HEK293T (cell line): ENCODE data around the gene SNRK.

ENCODE experiments used
- CTCF ChIA-PET: fragments of 350-600 bp; formaldehyde crosslinking; extraction: SDS; loops from one replicate; lab custom pipeline; 2021; ENCODE audit warnings: antibody characterized with exemption, inconsistent platforms; lab: Yijun Ruan, JAX
- POLR2A ChIA-PET: fragments of 350-600 bp; formaldehyde crosslinking; extraction: SDS; loops from one replicate; lab custom pipeline; 2020; ENCODE audit warnings: antibody characterized with exemption, inconsistent platforms; lab: Yijun Ruan, JAX
- DNase-seq: peaks from one replicate; pipeline ENCODE4 v3.0.0; 2012; ENCODE audit warnings: mixed read lengths; ENCODE audit errors: extremely low spot score
- ARNT ChIP-seq: fragments of 450-650 bp; IDR thresholded peaks from 2 replicates; pipeline ENCODE4 v1.6.1; 2017; ENCODE audit warnings: mild to moderate bottlenecking
- BHLHE40 ChIP-seq: fragments of 450-650 bp; IDR thresholded peaks from 2 replicates; pipeline ENCODE4 v1.6.1; 2016; ENCODE audit warnings: mild to moderate bottlenecking, moderate library complexity, borderline replicate concordance
- CTBP1 ChIP-seq: fragments of 450-650 bp; IDR thresholded peaks from 2 replicates; pipeline ENCODE4 v1.6.1; 2016; ENCODE audit warnings: borderline replicate concordance
- ELF4 ChIP-seq: fragments of 450-650 bp; IDR thresholded peaks from 2 replicates; pipeline ENCODE4 v1.6.1; 2017; ENCODE audit warnings: antibody characterized with exemption
- FOXA1 ChIP-seq: fragments of 450-650 bp; IDR thresholded peaks from 2 replicates; pipeline ENCODE4 v1.6.1; 2016; ENCODE audit warnings: mild to moderate bottlenecking
- FOXK2 ChIP-seq: fragments of 450-650 bp; IDR thresholded peaks from 2 replicates; pipeline ENCODE4 v1.6.1; 2016; ENCODE audit warnings: mild to moderate bottlenecking
- FOXM1 ChIP-seq: fragments of 450-650 bp; IDR thresholded peaks from 2 replicates; pipeline ENCODE4 v1.6.1; 2017; ENCODE audit warnings: mild to moderate bottlenecking, borderline replicate concordance
- HDGF ChIP-seq: fragments of 450-650 bp; IDR thresholded peaks from 2 replicates; pipeline ENCODE4 v1.6.1; 2017; ENCODE audit warnings: antibody characterized with exemption, borderline replicate concordance
- L3MBTL2 ChIP-seq: fragments of 450-650 bp; conservative IDR thresholded peaks from 2 replicates; pipeline ENCODE4 v1.6.1; 2016; ENCODE audit warnings: mild to moderate bottlenecking
- LEF1 ChIP-seq: fragments of 450-650 bp; IDR thresholded peaks from 2 replicates; pipeline ENCODE4 v1.6.1; 2017; ENCODE audit warnings: mild to moderate bottlenecking, borderline replicate concordance
- NFRKB ChIP-seq: fragments of 450-650 bp; IDR thresholded peaks from 2 replicates; pipeline ENCODE4 v1.6.1; 2016; ENCODE audit warnings: mild to moderate bottlenecking, moderate library complexity
- PKNOX1 ChIP-seq: fragments of 450-650 bp; IDR thresholded peaks from 2 replicates; pipeline ENCODE4 v1.6.1; 2016
- SP1 ChIP-seq: fragments of 450-650 bp; IDR thresholded peaks from 2 replicates; pipeline ENCODE4 v1.6.1; 2017
- SUZ12 ChIP-seq: fragments of 450-650 bp; IDR thresholded peaks from 2 replicates; pipeline ENCODE4 v1.6.1; 2016; ENCODE audit warnings: mild to moderate bottlenecking
- TARDBP ChIP-seq: fragments of 450-650 bp; IDR thresholded peaks from 2 replicates; pipeline ENCODE4 v1.6.1; 2016
- ZNF384 ChIP-seq: fragments of 450-650 bp; IDR thresholded peaks from 2 replicates; pipeline ENCODE4 v1.6.1; 2016

SNRK gene

GRCh38 chr3:43268636-43269035 lies 17.7 kb upstream of the SNRK start:
- POLR2A ChIA-PET: no interaction called here
- no peak for TF ChIP-seq LEF1
- no peak for TF ChIP-seq TARDBP
- TF ChIP-seq FOXK2: no peak
- TF ChIP-seq CTBP1: no peak
- no peak for TF ChIP-seq NFRKB
- TF ChIP-seq ELF4: no peak
- TF ChIP-seq PKNOX1: no peak
- no peak for TF ChIP-seq ARNT
- no peak for TF ChIP-seq SP1
- CTCF ChIA-PET: no interaction called here
- no peak for DNase-seq

- CTCF ChIA-PET: no interaction called here
- TF ChIP-seq ARNT (no peak), LEF1 (no peak), PKNOX1 (no peak), SP1 (no peak), L3MBTL2 (no peak), CTBP1 (no peak), ELF4 (no peak), NFRKB (no peak)
- DNase-seq: no peak
- POLR2A ChIA-PET: no interaction called here
Measured at GRCh38 chr3:43270078-43270477, 16.3 kb upstream of the SNRK start.

GRCh38 chr3:43273416-43273815 lies 12.9 kb upstream of the SNRK start:
- TF ChIP-seq FOXK2: no peak
- TF ChIP-seq ARNT: no peak
- no peak for TF ChIP-seq ZNF384
- no peak for TF ChIP-seq SUZ12
- no peak for TF ChIP-seq NFRKB
- no peak for TF ChIP-seq BHLHE40
- no peak for TF ChIP-seq CTBP1
- no peak for TF ChIP-seq LEF1
- no peak for TF ChIP-seq TARDBP
- CTCF ChIA-PET: no interaction called here
- POLR2A ChIA-PET: no interaction called here

GRCh38 chr3:43279082-43279481 lies 7.3 kb upstream of the SNRK start:
- DNase-seq: no peak
- ChIA-PET POLR2A (no interaction called here), CTCF (no interaction called here)
- no peak for TF ChIP-seq NFRKB
- TF ChIP-seq BHLHE40: no peak
- no peak for TF ChIP-seq L3MBTL2
- TF ChIP-seq LEF1: no peak
- no peak for TF ChIP-seq SUZ12

More at GRCh38 chr3:43273416-43273815, 12.9 kb upstream of the SNRK start:
- no peak for DNase-seq

- POLR2A ChIA-PET: no interaction called here
- CTCF ChIA-PET: no interaction called here
- DNase-seq: no peak
- TF ChIP-seq HDGF (no peak), NFRKB (no peak), CTBP1 (no peak), SUZ12 (no peak), TARDBP (no peak), ZNF384 (no peak), BHLHE40 (no peak), ARNT (no peak)
Measured at GRCh38 chr3:43279532-43279931, 6.8 kb upstream of the SNRK start.

- ChIA-PET CTCF (no interaction called here), POLR2A (no interaction called here)
- TF ChIP-seq PKNOX1: no peak
- TF ChIP-seq LEF1: no peak
- no peak for TF ChIP-seq FOXM1
- no peak for TF ChIP-seq HDGF
- TF ChIP-seq SUZ12: no peak
- TF ChIP-seq TARDBP: no peak
- TF ChIP-seq FOXA1: no peak
- TF ChIP-seq BHLHE40: no peak
- no peak for TF ChIP-seq SP1
- TF ChIP-seq FOXK2: no peak
- no peak for TF ChIP-seq ELF4
- TF ChIP-seq L3MBTL2: no peak
- TF ChIP-seq NFRKB: no peak
- no peak for TF ChIP-seq ARNT
- no peak for TF ChIP-seq CTBP1
- no peak for TF ChIP-seq ZNF384
- no peak for DNase-seq
Measured at GRCh38 chr3:43281020-43281419, 5.3 kb upstream of the SNRK start.

- CTCF ChIA-PET: no interaction called here
Measured at GRCh38 chr3:43284171-43284570, 2.2 kb upstream of the SNRK start.

More at GRCh38 chr3:43284171-43284570, 2.2 kb upstream of the SNRK start:
- DNase-seq: no peak
- POLR2A ChIA-PET: no interaction called here
- TF ChIP-seq BHLHE40: no peak
- no peak for TF ChIP-seq FOXA1
- no peak for TF ChIP-seq FOXK2
- no peak for TF ChIP-seq HDGF
- no peak for TF ChIP-seq TARDBP
